Stimulated activated CD8-positive, alpha-beta memory T cell treated with anti-CD3 and anti-CD28 coated beads, Interleukin-12 subunit alpha, Interleukin-12 subunit beta, amount 100 ng/mL, for 24 hours (primary cell): ENCODE measurements around the gene TMEM150A.
"Not testable (repeated sequence)": the region's sequence is repeated elsewhere in the genome, so short reads cannot be mapped to it uniquely, and the experiment has no call there.

Experiments
- DNase-seq: peaks from one replicate; pipeline ENCODE4 v3.0.0-alpha.2; 2020; ENCODE audit errors: extremely low read depth

Gene TMEM150A

GRCh38 chr2:85611705-85612587 is 9.4 kb upstream of the TMEM150A start, which contains the start of gene C2orf68:
TSS of gene C2orf68 (minus strand) at chr2:85612066. CDS start at chr2:85611984, 82 bp downstream.
- DNase-seq, result peak; percentile 65

GRCh38 chr2:85611217-85611704 is 8.8 kb upstream of the TMEM150A start:
- no peak for DNase-seq

- DNase-seq, result no peak
These were observed 5.0 kb upstream of the TMEM150A start for GRCh38 chr2:85607268-85608215.

- DNase-seq, result no peak
These were observed 3.6 kb upstream of the TMEM150A start for GRCh38 chr2:85606116-85606455.

- no peak for DNase-seq
These were observed 3.1 kb upstream of the TMEM150A start for GRCh38 chr2:85605406-85606115.

GRCh38 chr2:85604568-85605339 is 2.3 kb upstream of the TMEM150A start:
- no peak for DNase-seq

GRCh38 chr2:85604133-85604444 is 1.6 kb upstream of the TMEM150A start:
- DNase-seq, result not testable (repeated sequence)

GRCh38 chr2:85601771-85602475 is 575 bp downstream of the TMEM150A start:
- no peak for DNase-seq

GRCh38 chr2:85600951-85601770 is 1.3 kb downstream of the TMEM150A start:
- no peak for DNase-seq

GRCh38 chr2:85600235-85600575 is 2.3 kb downstream of the TMEM150A start:
- DNase-seq, result no peak

- no peak for DNase-seq
These were observed 2.8 kb downstream of the TMEM150A start for GRCh38 chr2:85599468-85600234.

GRCh38 chr2:85598594-85599340 is 3.7 kb downstream of the TMEM150A start:
- DNase-seq, result no peak

GRCh38 chr2:85597241-85597640 is 5.3 kb downstream of the TMEM150A start:
- no peak for DNase-seq

GRCh38 chr2:85596486-85597143 is 5.9 kb downstream of the TMEM150A start:
- DNase-seq, result no peak

GRCh38 chr2:85596026-85596333 is 6.5 kb downstream of the TMEM150A start:
- DNase-seq, result no peak

- peak; percentile 74 for DNase-seq
These were observed 7.0 kb downstream of the TMEM150A start, which contains the start of gene RNF181 for GRCh38 chr2:85595301-85596025. TSS of gene RNF181 (plus strand) at chr2:85595745. CDS start at chr2:85595764, 19 bp downstream.

- no peak for DNase-seq
These were observed 7.7 kb downstream of the TMEM150A start for GRCh38 chr2:85594715-85595300.
